GM21786 (cell line): ENCODE data around the gene GRK7.
"Not testable (repeated sequence)": the region's sequence is repeated elsewhere in the genome, so short reads cannot be mapped to it uniquely, and the experiment has no call there.

Experiments
- ATAC-seq: cut with Tn5 transposase; IDR thresholded peaks from one replicate; pipeline ENCODE4 v1.9.1; 2021; ENCODE audit not compliant: unreplicated experiment

GRK7 gene

GRCh38 chr3:141754032-141754431, 9.2 kb upstream of the GRK7 start:
- no peak for ATAC-seq

GRCh38 chr3:141762552-141762951, 656 bp upstream of the GRK7 start:
- ATAC-seq: not testable (repeated sequence)

- no peak for ATAC-seq
Measured at GRCh38 chr3:141764045-141764444, 837 bp downstream of the GRK7 start.

GRCh38 chr3:141764465-141764864, 1.3 kb downstream of the GRK7 start:
- no peak for ATAC-seq

- no peak for ATAC-seq
Measured at GRCh38 chr3:141764986-141765385, 1.8 kb downstream of the GRK7 start.

- ATAC-seq: no peak
Measured at GRCh38 chr3:141767066-141767465, 3.9 kb downstream of the GRK7 start.

- ATAC-seq: no peak
Measured at GRCh38 chr3:141769221-141769894, 6.2 kb downstream of the GRK7 start.

- ATAC-seq: no peak
Measured at GRCh38 chr3:141773676-141774075, 10.5 kb downstream of the GRK7 start.

GRCh38 chr3:141776376-141776775, 13.2 kb downstream of the GRK7 start:
- ATAC-seq: no peak

GRCh38 chr3:141776885-141777284, 13.7 kb downstream of the GRK7 start:
- no peak for ATAC-seq

- ATAC-seq: no peak
Measured at GRCh38 chr3:141777957-141778813, 15.0 kb downstream of the GRK7 start.

GRCh38 chr3:141779667-141780066, 16.5 kb downstream of the GRK7 start:
- ATAC-seq: no peak

- ATAC-seq: no peak
Measured at GRCh38 chr3:141782386-141782932, 19.3 kb downstream of the GRK7 start.

GRCh38 chr3:141783632-141784031, 20.4 kb downstream of the GRK7 start:
- no peak for ATAC-seq

- no peak for ATAC-seq
Measured at GRCh38 chr3:141784096-141784495, 20.9 kb downstream of the GRK7 start.

GRCh38 chr3:141784531-141784930, 21.3 kb downstream of the GRK7 start:
- ATAC-seq: no peak

- ATAC-seq: no peak
Measured at GRCh38 chr3:141788149-141788548, 24.9 kb downstream of the GRK7 start.

GRCh38 chr3:141788750-141789149, 25.5 kb downstream of the GRK7 start:
- ATAC-seq: not testable (repeated sequence)

GRCh38 chr3:141789281-141789680, 26.1 kb downstream of the GRK7 start:
- no peak for ATAC-seq

GRCh38 chr3:141790171-141790570, 27.0 kb downstream of the GRK7 start:
- ATAC-seq: no peak

GRCh38 chr3:141792495-141792894, 29.3 kb downstream of the GRK7 start:
- no peak for ATAC-seq
